ENCODE results near the gene CTNNA2.

- TF ChIP-seq CTCF (conservative IDR thresholded peaks at IDR 0.05 in 1 of 2, IDR thresholded peaks at IDR 0.05 in 1 of 2; ENCODE audit: extremely low read depth in 1 of 2, insufficient read depth in 1 of 2, low read depth in 1 of 2, low read length in 2 of 2) (no peak), EZH2 (IDR thresholded peaks at IDR 0.05; ENCODE audit: borderline replicate concordance, low read length) (no peak)
Measured at GRCh38 chr2:80257450-80257849, 744.6 kb downstream of the CTNNA2 start.

Measured in mammary epithelial cell (primary cell).